HepG2 (cell line): ENCODE data around the gene MDP1. TPM values are rescaled to one million over a fixed set of nuclear protein-coding genes. Genes with fewer than 3 reads are reported as not detected.

Experiments
- ETV5 ChIP-seq: IDR thresholded peaks from 2 replicates; pipeline ENCODE4 v1.6.1; 2018; ENCODE audit warnings: missing biosample characterization, missing genetic modification reagents, inconsistent platforms, borderline replicate concordance
- FOXK1 ChIP-seq: sonication (generic); formaldehyde crosslinking; IDR thresholded peaks from 2 replicates; pipeline ENCODE4 v1.4.0; 2020; ENCODE audit warnings: low read depth, missing genetic modification reagents, borderline replicate concordance
- FOXM1 ChIP-seq: sonication (generic); formaldehyde crosslinking; IDR thresholded peaks from 2 replicates; pipeline ENCODE4 v1.5.0; 2020; ENCODE audit warnings: missing genetic modification reagents
- JUNB ChIP-seq: sonication (generic); formaldehyde crosslinking; IDR thresholded peaks from 2 replicates; pipeline ENCODE4 v1.8.0; 2022; ENCODE audit warnings: missing genetic modification reagents, mild to moderate bottlenecking, borderline replicate concordance
- KDM6A ChIP-seq: IDR thresholded peaks from 2 replicates; pipeline ENCODE4 v1.6.1; 2016; ENCODE audit warnings: low read depth
- NPAS2 ChIP-seq: sonication (generic); formaldehyde crosslinking; IDR thresholded peaks from 2 replicates; pipeline ENCODE4 v1.8.0; 2022; ENCODE audit warnings: mild to moderate bottlenecking, missing genetic modification reagents, borderline replicate concordance
- STAT5B ChIP-seq: sonication (generic); formaldehyde crosslinking; IDR thresholded peaks from 2 replicates; pipeline ENCODE4 v1.4.0; 2020; ENCODE audit warnings: missing genetic modification reagents
- ZNF234 ChIP-seq: sonication (generic); formaldehyde crosslinking; conservative IDR thresholded peaks from 2 replicates; pipeline ENCODE4 v1.5.1; 2020; ENCODE audit warnings: mild to moderate bottlenecking, missing genetic modification reagents
- ZNF350 ChIP-seq: sonication (generic); formaldehyde crosslinking; IDR thresholded peaks from 2 replicates; pipeline ENCODE4 v1.4.0; 2020; ENCODE audit warnings: mild to moderate bottlenecking, low read depth, missing genetic modification reagents, borderline replicate concordance
- ZNF430 ChIP-seq: sonication (generic); formaldehyde crosslinking; IDR thresholded peaks from 2 replicates; pipeline ENCODE4 v1.9.0; 2021; ENCODE audit warnings: mild to moderate bottlenecking, missing genetic modification reagents
- ZNF672 ChIP-seq: sonication (generic); formaldehyde crosslinking; IDR thresholded peaks from 2 replicates; pipeline ENCODE4 v1.8.1; 2022; ENCODE audit warnings: missing genetic modification reagents
- ZNF749 ChIP-seq: sonication (generic); formaldehyde crosslinking; IDR thresholded peaks from 2 replicates; pipeline ENCODE4 v1.8.0; 2022; ENCODE audit warnings: mild to moderate bottlenecking, missing genetic modification reagents, moderate library complexity, borderline replicate concordance
- polyA plus RNA-seq, 8 experiments: library from polyadenylated mRNA; depleted of rRNA in 3 of 8; stranded (reverse) in 7 of 8; unstranded in 1 of 8; fragments of >200 nt; fragmentation: Illumina TruSeq in 4 of 8; extraction: Trizol in 4 of 8; gene quantifications; 2 replicates each; pipeline versions ENCODE4 v1.2.1 to v1.2.3, GENCODE V29; 2011 to 2016; ENCODE audit warnings: low read depth in 4 of 8, missing spikeins in 1 of 8, mixed read lengths in 1 of 8; ENCODE audit not compliant: insufficient read depth in 1 of 8
- total RNA-seq, 5 experiments: library from RNA; depleted of rRNA; stranded (reverse); fragments of >200 nt; fragmentation: Illumina TruSeq; extraction: Trizol; gene quantifications; 2 replicates each; pipeline ENCODE4 v1.2.3, GENCODE V29; 2016; ENCODE audit warnings: low read depth in 1 of 5
- TF ChIP-seq, protein P1 (sequence below): sonication (generic); formaldehyde crosslinking; IDR thresholded peaks from 2 replicates; pipeline ENCODE4 v1.4.0; 2020; ENCODE audit warnings: mild to moderate bottlenecking, missing genetic modification reagents
- TF ChIP-seq, protein P2 (sequence below): sonication (generic); formaldehyde crosslinking; IDR thresholded peaks from 2 replicates; pipeline ENCODE4 v1.5.1; 2020; ENCODE audit warnings: missing genetic modification reagents, mild to moderate bottlenecking, borderline replicate concordance
- TF ChIP-seq, protein P3 (sequence below): sonication (generic); formaldehyde crosslinking; IDR thresholded peaks from 2 replicates; pipeline ENCODE4 v1.8.0; 2023; ENCODE audit warnings: mild to moderate bottlenecking, missing genetic modification reagents
- TF ChIP-seq, protein P4 (sequence below): sonication (generic); IDR thresholded peaks from 2 replicates; pipeline ENCODE4 v1.6.1; 2016; ENCODE audit warnings: low read depth, borderline replicate concordance
- TF ChIP-seq, protein P5 (sequence below): sonication (generic); formaldehyde crosslinking; IDR thresholded peaks from 2 replicates; pipeline ENCODE4 v1.4.0; 2020; ENCODE audit warnings: missing genetic modification reagents
- TF ChIP-seq, protein P6 (sequence below): sonication (generic); formaldehyde crosslinking; IDR thresholded peaks from 2 replicates; pipeline ENCODE4 v1.4.0; 2020; ENCODE audit warnings: missing genetic modification reagents, borderline replicate concordance

MDP1 gene
- total and polyA plus RNA-seq, 2 of the 13 experiments (the other 11 are each of a cell fraction or from before 2014, with no cell fraction given) = 44.1 to 48.7 TPM

DNA sequence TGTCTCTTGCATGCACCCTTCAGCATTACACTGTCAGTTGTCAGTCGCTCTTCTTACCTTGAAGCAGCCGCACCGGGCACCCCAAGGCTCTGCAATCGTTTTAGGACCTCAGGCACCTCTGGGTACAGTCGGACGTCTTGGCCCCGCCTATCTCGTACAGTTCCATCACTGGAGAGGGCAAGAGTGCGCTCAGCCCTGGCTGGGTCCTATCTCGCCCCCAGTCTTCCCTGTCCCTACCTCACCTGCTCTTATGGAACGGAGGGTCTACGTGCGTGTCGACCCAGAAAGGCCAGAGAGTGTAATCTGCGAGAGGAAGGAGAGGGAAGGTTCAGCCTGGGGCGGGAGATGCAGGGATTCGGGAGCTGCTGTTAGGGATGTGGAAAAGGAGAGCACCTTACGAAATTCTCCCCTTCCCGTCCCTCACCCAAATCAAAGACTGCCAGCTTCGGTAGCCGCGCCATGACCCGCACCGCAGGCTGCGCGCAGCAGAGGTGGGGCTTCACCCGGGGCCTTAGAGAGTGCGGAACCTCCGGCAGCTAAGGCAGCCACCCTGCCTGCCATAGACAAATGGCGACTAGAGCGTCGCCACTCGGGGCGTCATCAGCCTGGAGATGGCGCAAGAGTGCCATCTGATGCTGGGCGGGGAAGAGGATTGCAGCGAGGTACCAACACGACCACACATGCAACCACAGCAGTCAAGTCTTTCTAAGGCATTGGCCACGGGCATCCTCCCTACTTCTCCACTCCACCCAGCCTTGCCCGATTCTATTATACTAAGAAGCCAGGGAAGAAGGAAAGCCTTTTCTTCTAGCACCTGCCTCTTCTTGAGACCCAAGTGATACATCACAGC, at the start of gene MDP1 (continued):
- no peak for TF ChIP-seq NPAS2 (CRISPR knock-in tag)
- TF ChIP-seq, protein P1, sequence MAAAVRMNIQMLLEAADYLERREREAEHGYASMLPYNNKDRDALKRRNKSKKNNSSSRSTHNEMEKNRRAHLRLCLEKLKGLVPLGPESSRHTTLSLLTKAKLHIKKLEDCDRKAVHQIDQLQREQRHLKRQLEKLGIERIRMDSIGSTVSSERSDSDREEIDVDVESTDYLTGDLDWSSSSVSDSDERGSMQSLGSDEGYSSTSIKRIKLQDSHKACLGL = peak; percentile 93
- TF ChIP-seq, protein P2, sequence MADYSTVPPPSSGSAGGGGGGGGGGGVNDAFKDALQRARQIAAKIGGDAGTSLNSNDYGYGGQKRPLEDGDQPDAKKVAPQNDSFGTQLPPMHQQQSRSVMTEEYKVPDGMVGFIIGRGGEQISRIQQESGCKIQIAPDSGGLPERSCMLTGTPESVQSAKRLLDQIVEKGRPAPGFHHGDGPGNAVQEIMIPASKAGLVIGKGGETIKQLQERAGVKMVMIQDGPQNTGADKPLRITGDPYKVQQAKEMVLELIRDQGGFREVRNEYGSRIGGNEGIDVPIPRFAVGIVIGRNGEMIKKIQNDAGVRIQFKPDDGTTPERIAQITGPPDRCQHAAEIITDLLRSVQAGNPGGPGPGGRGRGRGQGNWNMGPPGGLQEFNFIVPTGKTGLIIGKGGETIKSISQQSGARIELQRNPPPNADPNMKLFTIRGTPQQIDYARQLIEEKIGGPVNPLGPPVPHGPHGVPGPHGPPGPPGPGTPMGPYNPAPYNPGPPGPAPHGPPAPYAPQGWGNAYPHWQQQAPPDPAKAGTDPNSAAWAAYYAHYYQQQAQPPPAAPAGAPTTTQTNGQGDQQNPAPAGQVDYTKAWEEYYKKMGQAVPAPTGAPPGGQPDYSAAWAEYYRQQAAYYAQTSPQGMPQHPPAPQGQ (CRISPR knock-in tag) = no peak
- TF ChIP-seq, protein P3, sequence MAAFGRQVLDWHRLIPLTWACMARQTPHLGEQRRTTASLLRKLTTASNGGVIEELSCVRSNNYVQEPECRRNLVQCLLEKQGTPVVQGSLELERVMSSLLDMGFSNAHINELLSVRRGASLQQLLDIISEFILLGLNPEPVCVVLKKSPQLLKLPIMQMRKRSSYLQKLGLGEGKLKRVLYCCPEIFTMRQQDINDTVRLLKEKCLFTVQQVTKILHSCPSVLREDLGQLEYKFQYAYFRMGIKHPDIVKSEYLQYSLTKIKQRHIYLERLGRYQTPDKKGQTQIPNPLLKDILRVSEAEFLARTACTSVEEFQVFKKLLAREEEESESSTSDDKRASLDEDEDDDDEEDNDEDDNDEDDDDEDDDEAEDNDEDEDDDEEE = peak; percentile 95
- TF ChIP-seq ZNF430 (CRISPR knock-in tag) = peak; percentile 98
- TF ChIP-seq STAT5B = peak; percentile 93; the same call in 1 of the 2 replicates
- TF ChIP-seq ZNF234 (CRISPR knock-in tag) = no peak
- TF ChIP-seq ZNF749 (CRISPR knock-in tag) = peak; percentile 97; the same call in 1 of the 2 replicates
- TF ChIP-seq KDM6A (CRISPR knock-in tag) = peak; percentile 72; the same call in 1 of the 2 replicates
- TF ChIP-seq, protein P4, sequence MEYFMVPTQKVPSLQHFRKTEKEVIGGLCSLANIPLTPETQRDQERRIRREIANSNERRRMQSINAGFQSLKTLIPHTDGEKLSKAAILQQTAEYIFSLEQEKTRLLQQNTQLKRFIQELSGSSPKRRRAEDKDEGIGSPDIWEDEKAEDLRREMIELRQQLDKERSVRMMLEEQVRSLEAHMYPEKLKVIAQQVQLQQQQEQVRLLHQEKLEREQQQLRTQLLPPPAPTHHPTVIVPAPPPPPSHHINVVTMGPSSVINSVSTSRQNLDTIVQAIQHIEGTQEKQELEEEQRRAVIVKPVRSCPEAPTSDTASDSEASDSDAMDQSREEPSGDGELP = peak; percentile 93
- TF ChIP-seq FOXM1 = no peak
- TF ChIP-seq ZNF672 (CRISPR knock-in tag) = no peak
- TF ChIP-seq, protein P5, sequence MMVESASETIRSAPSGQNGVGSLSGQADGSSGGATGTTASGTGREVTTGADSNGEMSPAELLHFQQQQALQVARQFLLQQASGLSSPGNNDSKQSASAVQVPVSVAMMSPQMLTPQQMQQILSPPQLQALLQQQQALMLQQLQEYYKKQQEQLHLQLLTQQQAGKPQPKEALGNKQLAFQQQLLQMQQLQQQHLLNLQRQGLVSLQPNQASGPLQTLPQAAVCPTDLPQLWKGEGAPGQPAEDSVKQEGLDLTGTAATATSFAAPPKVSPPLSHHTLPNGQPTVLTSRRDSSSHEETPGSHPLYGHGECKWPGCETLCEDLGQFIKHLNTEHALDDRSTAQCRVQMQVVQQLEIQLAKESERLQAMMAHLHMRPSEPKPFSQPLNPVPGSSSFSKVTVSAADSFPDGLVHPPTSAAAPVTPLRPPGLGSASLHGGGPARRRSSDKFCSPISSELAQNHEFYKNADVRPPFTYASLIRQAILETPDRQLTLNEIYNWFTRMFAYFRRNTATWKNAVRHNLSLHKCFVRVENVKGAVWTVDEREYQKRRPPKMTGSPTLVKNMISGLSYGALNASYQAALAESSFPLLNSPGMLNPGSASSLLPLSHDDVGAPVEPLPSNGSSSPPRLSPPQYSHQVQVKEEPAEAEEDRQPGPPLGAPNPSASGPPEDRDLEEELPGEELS = peak; percentile 90
- TF ChIP-seq JUNB (CRISPR knock-in tag) = no peak
- TF ChIP-seq, protein P6, sequence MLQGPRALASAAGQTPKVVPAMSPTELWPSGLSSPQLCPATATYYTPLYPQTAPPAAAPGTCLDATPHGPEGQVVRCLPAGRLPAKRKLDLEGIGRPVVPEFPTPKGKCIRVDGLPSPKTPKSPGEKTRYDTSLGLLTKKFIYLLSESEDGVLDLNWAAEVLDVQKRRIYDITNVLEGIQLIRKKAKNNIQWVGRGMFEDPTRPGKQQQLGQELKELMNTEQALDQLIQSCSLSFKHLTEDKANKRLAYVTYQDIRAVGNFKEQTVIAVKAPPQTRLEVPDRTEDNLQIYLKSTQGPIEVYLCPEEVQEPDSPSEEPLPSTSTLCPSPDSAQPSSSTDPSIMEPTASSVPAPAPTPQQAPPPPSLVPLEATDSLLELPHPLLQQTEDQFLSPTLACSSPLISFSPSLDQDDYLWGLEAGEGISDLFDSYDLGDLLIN = peak; percentile 95
- TF ChIP-seq ETV5 (CRISPR knock-in tag) = peak; percentile 89
- peak; percentile 100 for TF ChIP-seq ZNF350 (CRISPR knock-in tag)
- TF ChIP-seq FOXK1 = peak; percentile 99
